Loucy (cell line): ENCODE measurements around the gene LTC4S.
"Not testable (repeated sequence)": the region's sequence is repeated elsewhere in the genome, so short reads cannot be mapped to it uniquely, and the experiment has no call there.

ENCODE experiments used
- H2AFZ ChIP-seq: fragments of 200-600 bp; sonication (generic); 2 replicates; pipeline ENCODE4 v1.6.0; 2016; ENCODE audit warnings: antibody characterized with exemption, mild to moderate bottlenecking, low read length, moderate library complexity
- H3F3A ChIP-seq: fragments of 200-600 bp; 2 replicates; pipeline ENCODE4 v1.6.0; 2016; ENCODE audit warnings: antibody characterized with exemption, low read depth, mild to moderate bottlenecking
- H3K27me3 ChIP-seq: fragments of 200-600 bp; sonication (generic); 2 replicates; pipeline ENCODE4 v1.6.1; 2014; ENCODE audit warnings: low read length, mild to moderate bottlenecking; ENCODE audit not compliant: insufficient read depth, poor library complexity, severe bottlenecking
- H3K36me3 ChIP-seq: fragments of 200-600 bp; sonication (generic); 2 replicates; pipeline ENCODE4 v1.6.1; 2016; ENCODE audit warnings: low read length; ENCODE audit not compliant: insufficient read depth
- H3K4me1 ChIP-seq: fragments of 200-600 bp; sonication (generic); 2 replicates; pipeline ENCODE4 v1.5.1; 2014; ENCODE audit warnings: low read length, mild to moderate bottlenecking; ENCODE audit not compliant: insufficient read depth, poor library complexity, severe bottlenecking
- H3K4me2 ChIP-seq: fragments of 200-600 bp; sonication (generic); 2 replicates; pipeline ENCODE4 v1.6.0; 2014; ENCODE audit warnings: antibody characterized with exemption, low read length, low read depth, mild to moderate bottlenecking; ENCODE audit not compliant: poor library complexity, severe bottlenecking
- H3K4me3 ChIP-seq: fragments of 200-600 bp; sonication (generic); 2 replicates; pipeline ENCODE4 v1.5.1; 2014; ENCODE audit warnings: low read length, mild to moderate bottlenecking, mixed read lengths; ENCODE audit not compliant: poor library complexity, severe bottlenecking
- H3K79me2 ChIP-seq: fragments of 200-600 bp; sonication (generic); 2 replicates; pipeline ENCODE4 v1.6.1; 2014; ENCODE audit warnings: low read length; ENCODE audit not compliant: insufficient read depth
- H3K9ac ChIP-seq: fragments of 200-600 bp; sonication (generic); 2 replicates; pipeline ENCODE4 v1.6.0; 2014; ENCODE audit warnings: mild to moderate bottlenecking, low read depth, low read length, moderate library complexity; ENCODE audit not compliant: poor library complexity, severe bottlenecking
- H3K9me2 ChIP-seq: fragments of 200-600 bp; sonication (generic); replicated peaks from 2 replicates; pipeline ENCODE4 v1.6.1; 2016; ENCODE audit warnings: low read depth, low read length, mixed read lengths
- H3K9me3 ChIP-seq: fragments of 200-600 bp; sonication (generic); 2 replicates; pipeline ENCODE4 v1.6.1; 2014; ENCODE audit warnings: mild to moderate bottlenecking, antibody characterized with exemption, low read length, low read depth; ENCODE audit not compliant: insufficient read depth
- H4K20me1 ChIP-seq: fragments of 200-600 bp; sonication (generic); 2 replicates; pipeline ENCODE4 v1.6.0; 2014; ENCODE audit warnings: antibody characterized with exemption, low read length, mild to moderate bottlenecking; ENCODE audit not compliant: insufficient read depth, poor library complexity, severe bottlenecking
- CTCF ChIP-seq: fragments of 200-600 bp; sonication (generic); conservative IDR thresholded peaks from 2 replicates; pipeline ENCODE4 v1.5.1; 2014; ENCODE audit warnings: mild to moderate bottlenecking, antibody characterized with exemption, low read length
- EZH2phosphoT487 ChIP-seq: fragments of 200-600 bp; IDR thresholded peaks from 2 replicates; pipeline ENCODE4 v1.6.1; 2018; ENCODE audit warnings: antibody characterized with exemption, mild to moderate bottlenecking, moderate library complexity, borderline replicate concordance

Gene LTC4S

DNA sequence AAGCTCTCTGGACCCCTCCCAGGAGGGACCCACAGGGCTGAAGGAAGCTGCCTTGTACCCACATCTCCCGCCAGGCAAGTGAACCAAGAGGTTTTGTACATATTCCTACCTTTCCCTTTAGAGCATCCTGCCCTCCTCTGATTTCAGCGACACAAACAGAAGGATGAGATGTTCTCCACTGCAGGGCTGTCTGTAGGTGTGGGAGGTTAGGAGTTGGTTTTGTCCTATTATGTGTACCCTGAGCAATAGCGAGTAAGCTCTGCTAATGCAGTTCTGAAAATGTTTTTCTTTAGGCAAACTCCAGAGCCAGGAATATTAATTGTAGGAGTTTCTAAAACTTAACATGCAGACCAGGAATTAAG lies 39.9 kb downstream of the LTC4S start:
- Histone ChIP-seq H3K9ac (no peak overlapping the region), H3K9me2 (no peaks in the 10 kb centered on the region), H2AFZ (no peak overlapping the region), H3K36me3 (peaks cover 19% of the 10 kb centered on the region; the same call in 1 of the 2 replicates), H3K9me3 (no peaks in the 10 kb centered on the region), H3K27me3 (no peaks in the 10 kb centered on the region), H3K4me2 (no peak overlapping the region), H3F3A (no peaks in the 10 kb centered on the region), H3K4me1 (no peaks in the 10 kb centered on the region), H4K20me1 (no peaks in the 10 kb centered on the region), H3K4me3 (no peak overlapping the region), H3K79me2 (no peaks in the 10 kb centered on the region)
- TF ChIP-seq CTCF (no peak), EZH2phosphoT487 (no peak)

DNA sequence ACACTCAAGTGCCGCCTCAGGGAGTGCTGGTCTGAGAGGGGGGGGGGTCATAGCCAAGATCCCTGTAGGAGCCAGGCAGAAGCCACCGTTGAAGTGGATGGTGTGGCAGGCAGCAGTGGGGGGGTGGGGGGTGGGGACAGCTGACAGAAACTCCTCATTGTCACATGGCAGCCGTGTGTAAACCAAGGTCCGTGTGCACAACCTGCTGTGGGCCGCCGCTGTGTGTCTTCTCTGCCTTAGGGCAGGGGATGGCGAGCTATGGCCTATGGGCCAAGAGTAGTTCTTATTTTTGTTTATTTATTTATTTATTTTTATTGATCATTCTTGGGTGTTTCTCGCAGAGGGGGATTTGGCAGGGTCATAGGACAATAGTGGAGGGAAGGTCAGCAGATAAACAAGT lies 40.3 kb downstream of the LTC4S start:
- Histone ChIP-seq H3K36me3 (peaks cover 19% of the 10 kb centered on the region; the same call in 1 of the 2 replicates), H3F3A (no peaks in the 10 kb centered on the region), H4K20me1 (no peaks in the 10 kb centered on the region)

GRCh38 chr5:179834871-179835270 lies 41.1 kb downstream of the LTC4S start:
- H3K79me2 ChIP-seq, H4K20me1 ChIP-seq, H3K4me1 ChIP-seq, H3K4me2 ChIP-seq, H2AFZ ChIP-seq, H3K9ac ChIP-seq, H3F3A ChIP-seq, H3K9me3 ChIP-seq, H3K27me3 ChIP-seq, H3K9me2 ChIP-seq, H3K4me3 ChIP-seq: not testable (repeated sequence)
- peaks cover 19% of the 10 kb centered on the region; the same call in 1 of the 2 replicates for H3K36me3 ChIP-seq

More for the DNA sequence above, 40.3 kb downstream of the LTC4S start:
- no peak overlapping the region for H3K9ac ChIP-seq
- H3K79me2 ChIP-seq = no peaks in the 10 kb centered on the region
- TF ChIP-seq EZH2phosphoT487 (no peak), CTCF (no peak)
- no peaks in the 10 kb centered on the region for H3K4me1 ChIP-seq
- no peaks in the 10 kb centered on the region for H3K9me2 ChIP-seq
- no peaks in the 10 kb centered on the region for H3K27me3 ChIP-seq
- H3K4me3 ChIP-seq = no peak overlapping the region
- no peak overlapping the region for H3K4me2 ChIP-seq
- H3K9me3 ChIP-seq = no peaks in the 10 kb centered on the region
- H2AFZ ChIP-seq = no peak overlapping the region

DNA sequence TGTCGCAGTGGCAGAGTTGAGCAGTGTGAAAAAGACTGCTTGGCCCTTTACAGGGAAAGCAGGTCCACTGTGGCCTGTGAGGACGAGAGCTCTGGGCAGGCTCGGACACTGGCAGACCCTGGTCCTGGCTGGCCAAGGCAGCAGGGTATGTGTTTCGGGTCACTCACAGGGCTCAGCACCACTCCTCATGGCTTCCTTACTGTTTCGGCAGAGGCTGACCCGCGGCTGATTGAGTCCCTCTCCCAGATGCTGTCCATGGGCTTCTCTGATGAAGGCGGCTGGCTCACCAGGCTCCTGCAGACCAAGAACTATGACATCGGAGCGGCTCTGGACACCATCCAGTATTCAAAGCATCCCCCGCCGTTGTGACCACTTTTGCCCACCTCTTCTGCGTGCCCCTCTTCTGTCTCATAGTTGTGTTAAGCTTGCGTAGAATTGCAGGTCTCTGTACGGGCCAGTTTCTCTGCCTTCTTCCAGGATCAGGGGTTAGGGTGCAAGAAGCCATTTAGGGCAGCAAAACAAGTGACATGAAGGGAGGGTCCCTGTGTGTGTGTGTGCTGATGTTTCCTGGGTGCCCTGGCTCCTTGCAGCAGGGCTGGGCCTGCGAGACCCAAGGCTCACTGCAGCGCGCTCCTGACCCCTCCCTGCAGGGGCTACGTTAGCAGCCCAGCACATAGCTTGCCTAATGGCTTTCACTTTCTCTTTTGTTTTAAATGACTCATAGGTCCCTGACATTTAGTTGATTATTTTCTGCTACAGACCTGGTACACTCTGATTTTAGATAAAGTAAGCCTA lies 42.6 kb downstream of the LTC4S start:
- Histone ChIP-seq H3K27me3 (no peaks in the 10 kb centered on the region), H3K36me3 (peaks cover 19% of the 10 kb centered on the region; the same call in 1 of the 2 replicates), H3K4me2 (no peak overlapping the region), H3K9me3 (no peaks in the 10 kb centered on the region), H3K9ac (no peak overlapping the region), H3K9me2 (no peaks in the 10 kb centered on the region), H3K4me3 (no peak overlapping the region), H3F3A (no peaks in the 10 kb centered on the region), H2AFZ (no peak overlapping the region), H3K79me2 (no peaks in the 10 kb centered on the region), H3K4me1 (no peaks in the 10 kb centered on the region), H4K20me1 (no peaks in the 10 kb centered on the region)
- TF ChIP-seq CTCF (no peak), EZH2phosphoT487 (no peak)
